ENCODE measurements around the gene ZDHHC24. TPM values are rescaled to one million over a fixed set of nuclear protein-coding genes. Genes with fewer than 3 reads are reported as not detected.

ZDHHC24 gene
- polyA plus RNA-seq, 1 donor from 2014 or later, result 15.9 TPM

DNA sequence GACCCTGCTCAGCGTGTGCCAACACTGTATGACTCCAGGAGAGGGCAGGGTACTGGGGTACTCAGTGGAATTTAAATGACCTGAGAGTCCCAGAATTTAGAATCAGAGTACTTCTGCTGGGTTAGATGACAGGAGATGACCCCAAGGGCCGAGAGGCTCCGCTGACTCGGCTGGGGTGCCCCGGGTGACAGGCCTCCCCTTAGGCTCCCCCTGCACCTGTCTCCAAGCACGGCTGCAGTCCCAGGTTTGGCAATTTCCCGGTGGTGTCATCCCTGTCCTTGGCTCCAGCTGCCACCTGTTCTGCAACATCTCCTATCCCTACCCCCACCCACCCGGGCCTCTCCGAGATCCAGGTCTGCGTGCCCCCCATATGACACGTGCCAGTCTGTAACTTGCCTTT lies 2.2 kb upstream of the ZDHHC24 start:
- H3K27ac ChIP-seq (ENCODE audit: low read length), result no peak overlapping the region
- H3K9me3 ChIP-seq (ENCODE audit: low read length), result no peaks in the 10 kb centered on the region
- no peak overlapping the region for H3K4me3 ChIP-seq (ENCODE audit: low read length)
- no peaks in the 10 kb centered on the region for H3F3A ChIP-seq (ENCODE audit: insufficient read depth, low read length, poor library complexity, severe bottlenecking)
- no peaks in the 10 kb centered on the region for H3K79me2 ChIP-seq (replicated peaks; ENCODE audit: insufficient read depth, low read length)
- no peaks in the 10 kb centered on the region for H3K27me3 ChIP-seq (ENCODE audit: insufficient read depth, low read depth, low read length)
- H3K4me2 ChIP-seq (ENCODE audit: low read length), result no peak overlapping the region
- no peaks in the 10 kb centered on the region for H3K36me3 ChIP-seq (ENCODE audit: insufficient read depth, low read length)
- no peak overlapping the region for H3K9ac ChIP-seq (ENCODE audit: low read length)
- H2AFZ ChIP-seq (ENCODE audit: low read depth, low read length), result no peak overlapping the region
- H4K20me1 ChIP-seq (ENCODE audit: insufficient read depth), result no peaks in the 10 kb centered on the region
- no peak for TF ChIP-seq POLR2AphosphoS5 (IDR thresholded peaks at IDR 0.05)
- TF ChIP-seq, protein P1, sequence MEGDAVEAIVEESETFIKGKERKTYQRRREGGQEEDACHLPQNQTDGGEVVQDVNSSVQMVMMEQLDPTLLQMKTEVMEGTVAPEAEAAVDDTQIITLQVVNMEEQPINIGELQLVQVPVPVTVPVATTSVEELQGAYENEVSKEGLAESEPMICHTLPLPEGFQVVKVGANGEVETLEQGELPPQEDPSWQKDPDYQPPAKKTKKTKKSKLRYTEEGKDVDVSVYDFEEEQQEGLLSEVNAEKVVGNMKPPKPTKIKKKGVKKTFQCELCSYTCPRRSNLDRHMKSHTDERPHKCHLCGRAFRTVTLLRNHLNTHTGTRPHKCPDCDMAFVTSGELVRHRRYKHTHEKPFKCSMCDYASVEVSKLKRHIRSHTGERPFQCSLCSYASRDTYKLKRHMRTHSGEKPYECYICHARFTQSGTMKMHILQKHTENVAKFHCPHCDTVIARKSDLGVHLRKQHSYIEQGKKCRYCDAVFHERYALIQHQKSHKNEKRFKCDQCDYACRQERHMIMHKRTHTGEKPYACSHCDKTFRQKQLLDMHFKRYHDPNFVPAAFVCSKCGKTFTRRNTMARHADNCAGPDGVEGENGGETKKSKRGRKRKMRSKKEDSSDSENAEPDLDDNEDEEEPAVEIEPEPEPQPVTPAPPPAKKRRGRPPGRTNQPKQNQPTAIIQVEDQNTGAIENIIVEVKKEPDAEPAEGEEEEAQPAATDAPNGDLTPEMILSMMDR (IDR thresholded peaks at IDR 0.05; ENCODE audit: poor library complexity, severe bottlenecking), result no peak
- no peak for TF ChIP-seq RAD21 (conservative IDR thresholded peaks at IDR 0.05)
- no peak for TF ChIP-seq EZH2 (IDR thresholded peaks at IDR 0.05; ENCODE audit: borderline replicate concordance, insufficient read depth, low read length, poor library complexity, severe bottlenecking)
- TF ChIP-seq MXI1 (conservative IDR thresholded peaks at IDR 0.05; ENCODE audit: poor library complexity, severe bottlenecking), result no peak
- TF ChIP-seq TAF1 (IDR thresholded peaks at IDR 0.05; ENCODE audit: low read depth), result no peak
- no peak for TF ChIP-seq SMC3 (conservative IDR thresholded peaks at IDR 0.05; ENCODE audit: poor library complexity)
- no peak for TF ChIP-seq EP300 (conservative IDR thresholded peaks at IDR 0.05; ENCODE audit: poor library complexity, severe bottlenecking)
- TF ChIP-seq, protein P2, sequence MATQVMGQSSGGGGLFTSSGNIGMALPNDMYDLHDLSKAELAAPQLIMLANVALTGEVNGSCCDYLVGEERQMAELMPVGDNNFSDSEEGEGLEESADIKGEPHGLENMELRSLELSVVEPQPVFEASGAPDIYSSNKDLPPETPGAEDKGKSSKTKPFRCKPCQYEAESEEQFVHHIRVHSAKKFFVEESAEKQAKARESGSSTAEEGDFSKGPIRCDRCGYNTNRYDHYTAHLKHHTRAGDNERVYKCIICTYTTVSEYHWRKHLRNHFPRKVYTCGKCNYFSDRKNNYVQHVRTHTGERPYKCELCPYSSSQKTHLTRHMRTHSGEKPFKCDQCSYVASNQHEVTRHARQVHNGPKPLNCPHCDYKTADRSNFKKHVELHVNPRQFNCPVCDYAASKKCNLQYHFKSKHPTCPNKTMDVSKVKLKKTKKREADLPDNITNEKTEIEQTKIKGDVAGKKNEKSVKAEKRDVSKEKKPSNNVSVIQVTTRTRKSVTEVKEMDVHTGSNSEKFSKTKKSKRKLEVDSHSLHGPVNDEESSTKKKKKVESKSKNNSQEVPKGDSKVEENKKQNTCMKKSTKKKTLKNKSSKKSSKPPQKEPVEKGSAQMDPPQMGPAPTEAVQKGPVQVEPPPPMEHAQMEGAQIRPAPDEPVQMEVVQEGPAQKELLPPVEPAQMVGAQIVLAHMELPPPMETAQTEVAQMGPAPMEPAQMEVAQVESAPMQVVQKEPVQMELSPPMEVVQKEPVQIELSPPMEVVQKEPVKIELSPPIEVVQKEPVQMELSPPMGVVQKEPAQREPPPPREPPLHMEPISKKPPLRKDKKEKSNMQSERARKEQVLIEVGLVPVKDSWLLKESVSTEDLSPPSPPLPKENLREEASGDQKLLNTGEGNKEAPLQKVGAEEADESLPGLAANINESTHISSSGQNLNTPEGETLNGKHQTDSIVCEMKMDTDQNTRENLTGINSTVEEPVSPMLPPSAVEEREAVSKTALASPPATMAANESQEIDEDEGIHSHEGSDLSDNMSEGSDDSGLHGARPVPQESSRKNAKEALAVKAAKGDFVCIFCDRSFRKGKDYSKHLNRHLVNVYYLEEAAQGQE (IDR thresholded peaks at IDR 0.05; ENCODE audit: borderline replicate concordance), result no peak
- H3K9me2 ChIP-seq (ENCODE audit: insufficient read depth, low read length), result no peaks in the 10 kb centered on the region

GRCh38 chr11:66547662-66548009 lies 1.8 kb upstream of the ZDHHC24 start:
- H3K9me3 ChIP-seq (ENCODE audit: low read length), result no peaks in the 10 kb centered on the region
- no peaks in the 10 kb centered on the region for H3F3A ChIP-seq (ENCODE audit: insufficient read depth, low read length, poor library complexity, severe bottlenecking)
- no peaks in the 10 kb centered on the region for H3K36me3 ChIP-seq (ENCODE audit: insufficient read depth, low read length)
- H3K4me2 ChIP-seq (ENCODE audit: low read length), result no peak overlapping the region
- no peak overlapping the region for H3K9ac ChIP-seq (ENCODE audit: low read length)
- no peaks in the 10 kb centered on the region for H3K9me2 ChIP-seq (ENCODE audit: insufficient read depth, low read length)
- H3K79me2 ChIP-seq (replicated peaks; ENCODE audit: insufficient read depth, low read length), result no peaks in the 10 kb centered on the region
- no peak overlapping the region for H3K4me3 ChIP-seq (ENCODE audit: low read length)
- no peak overlapping the region for H2AFZ ChIP-seq (ENCODE audit: low read depth, low read length)
- TF ChIP-seq MXI1 (conservative IDR thresholded peaks at IDR 0.05; ENCODE audit: poor library complexity, severe bottlenecking) (no peak), POLR2AphosphoS5 (IDR thresholded peaks at IDR 0.05) (no peak), TAF1 (IDR thresholded peaks at IDR 0.05; ENCODE audit: low read depth) (no peak), EP300 (conservative IDR thresholded peaks at IDR 0.05; ENCODE audit: poor library complexity, severe bottlenecking) (no peak), EZH2 (IDR thresholded peaks at IDR 0.05; ENCODE audit: borderline replicate concordance, insufficient read depth, low read length, poor library complexity, severe bottlenecking) (no peak), RAD21 (conservative IDR thresholded peaks at IDR 0.05) (no peak), SMC3 (conservative IDR thresholded peaks at IDR 0.05; ENCODE audit: poor library complexity) (no peak)
- TF ChIP-seq, protein P2 (IDR thresholded peaks at IDR 0.05; ENCODE audit: borderline replicate concordance), result no peak
- TF ChIP-seq, protein P1 (IDR thresholded peaks at IDR 0.05; ENCODE audit: poor library complexity, severe bottlenecking), result no peak
- H4K20me1 ChIP-seq (ENCODE audit: insufficient read depth), result no peaks in the 10 kb centered on the region
- no peaks in the 10 kb centered on the region for H3K27me3 ChIP-seq (ENCODE audit: insufficient read depth, low read depth, low read length)
- no peak overlapping the region for H3K27ac ChIP-seq (ENCODE audit: low read length)
